Caco-2 (cell line): ENCODE data around the gene CA12. TPM values are rescaled to one million over a fixed set of nuclear protein-coding genes. Genes with fewer than 3 reads are reported as not detected.
A peak's percentile ranks its signal among the peaks of the same experiment; 100 is the strongest.

ENCODE experiments used
- BruUV-seq: library from RNA; stranded (reverse); fragments of 400-500 nt; replicated peaks from 2 replicates; lab custom pipeline; 2021; lab: Mats Ljungman, UMichigan
- CTCF ChIA-PET: fragments of 300-600 bp; sonication (Branson Sonifier 250); formaldehyde crosslinking; loops from one replicate; lab custom pipeline; 2022; ENCODE audit warnings: antibody characterized with exemption; lab: Charles Lee
- POLR2A ChIA-PET: fragments of 300-600 bp; sonication (Branson Sonifier 250); formaldehyde crosslinking; loops from one replicate; lab custom pipeline; 2022; ENCODE audit warnings: antibody characterized with exemption; lab: Charles Lee
- DNase-seq, 2 experiments: peaks; one replicate each; pipeline versions ENCODE4 v3.0.0 to v3.0.0-alpha.2; 2020 to 2022
- H3K27me3 ChIP-seq: replicated peaks from 2 replicates; pipeline ENCODE4 v1.6.0; 2011; ENCODE audit warnings: low read length; ENCODE audit not compliant: control insufficient read depth, insufficient read depth
- H3K36me3 ChIP-seq: 2 replicates; pipeline ENCODE4 v1.5.1; 2011; ENCODE audit warnings: low read length; ENCODE audit not compliant: control insufficient read depth, insufficient read depth
- H3K4me1 ChIP-seq: fragments of 250-450 bp; sonication (Bioruptor Pico); 2 replicates; pipeline ENCODE4 v1.5.1; 2020; ENCODE audit warnings: mild to moderate bottlenecking
- H3K4me3 ChIP-seq: 2 replicates; pipeline ENCODE4 v1.5.1; 2011; ENCODE audit warnings: low read depth, mild to moderate bottlenecking, control low read depth, low read length
- H3K9me3 ChIP-seq: fragments of 250-450 bp; sonication (Bioruptor Pico); 2 replicates; pipeline ENCODE4 v1.5.1; 2020; ENCODE audit warnings: mild to moderate bottlenecking, moderate library complexity
- H3K27ac Mint-ChIP-seq: one replicate; pipeline ENCODE4 v1.8.0; 2022; ENCODE audit warnings: mixed read lengths; ENCODE audit not compliant: unreplicated experiment
- H3K27me3 Mint-ChIP-seq: one replicate; pipeline ENCODE4 v1.8.0; 2022; ENCODE audit warnings: mixed read lengths; ENCODE audit not compliant: insufficient read depth, unreplicated experiment
- H3K36me3 Mint-ChIP-seq: one replicate; pipeline ENCODE4 v1.8.0; 2022; ENCODE audit warnings: mild to moderate bottlenecking, mixed read lengths; ENCODE audit not compliant: insufficient read depth, unreplicated experiment
- H3K4me1 Mint-ChIP-seq: one replicate; pipeline ENCODE4 v1.8.0; 2022; ENCODE audit warnings: low read depth, mixed read lengths; ENCODE audit not compliant: unreplicated experiment
- H3K4me3 Mint-ChIP-seq: one replicate; pipeline ENCODE4 v1.8.0; 2022; ENCODE audit warnings: mild to moderate bottlenecking, moderate library complexity, mixed read lengths; ENCODE audit not compliant: unreplicated experiment
- H3K9me3 Mint-ChIP-seq: one replicate; pipeline ENCODE4 v1.8.0; 2022; ENCODE audit warnings: mixed read lengths; ENCODE audit not compliant: unreplicated experiment
- CTCF ChIP-seq, 2 experiments: fragments of 200-600 bp in 1 of 2; IDR thresholded peaks; 1 replicate in 1 of 2; 2 replicates in 1 of 2; pipeline versions ENCODE4 v1.5.1 to v1.8.0; 2011 to 2022; ENCODE audit warnings: antibody characterized with exemption in 1 of 2, control low read depth in 1 of 2, inconsistent platforms in 1 of 2, low read depth in 1 of 2, low read length in 1 of 2, mild to moderate bottlenecking in 1 of 2, moderate library complexity in 1 of 2; ENCODE audit not compliant: insufficient read depth in 1 of 2, severe bottlenecking in 1 of 2, unreplicated experiment in 1 of 2
- intact Hi-C: fragments of 100-400 bp; cut with micrococcal nuclease; formaldehyde crosslinking; loops from one replicate; pipeline ENCODE4 v1.10.0; 2022; ENCODE audit not compliant: unreplicated experiment
- total RNA-seq: library from RNA; stranded (reverse); gene quantifications from 2 replicates; pipeline ENCODE4 v1.2.3, GENCODE V29; 2022

Gene CA12
- total RNA-seq, 1 experiment from 2014 or later, result 1.0 TPM

GRCh38 chr15:63284335-63284734, 97.3 kb downstream of the CA12 start:
- no peaks in the 10 kb centered on the region for H3K9me3 Mint-ChIP-seq
- no peaks in the 10 kb centered on the region for H3K4me1 ChIP-seq
- intact Hi-C loops, result no loop called here
- H3K27me3 ChIP-seq, result no peaks in the 10 kb centered on the region
- no peak overlapping the region for H3K27ac Mint-ChIP-seq
- H3K27me3 Mint-ChIP-seq, result no peaks in the 10 kb centered on the region
- no peak overlapping the region for H3K4me3 Mint-ChIP-seq
- no peak for DNase-seq
- ChIA-PET POLR2A (no interaction called here), CTCF (no interaction called here)
- BruUV-seq, result no TSS peak
- no peak overlapping the region for H3K4me3 ChIP-seq
- H3K4me1 Mint-ChIP-seq, result peaks cover 12% of the 10 kb centered on the region
- no peak for TF ChIP-seq CTCF (IDR thresholded peaks at IDR 0.05; ENCODE audit: insufficient read depth in 1 of 2, low read depth in 1 of 2, low read length in 1 of 2, severe bottlenecking in 1 of 2, unreplicated experiment in 1 of 2)
- H3K36me3 ChIP-seq, result no peaks in the 10 kb centered on the region
- no peaks in the 10 kb centered on the region for H3K36me3 Mint-ChIP-seq
- no peaks in the 10 kb centered on the region for H3K9me3 ChIP-seq

- DNase-seq, result no peak
- H3K36me3 Mint-ChIP-seq, result no peaks in the 10 kb centered on the region
- no peak overlapping the region for H3K27ac Mint-ChIP-seq
- Histone ChIP-seq H3K4me1 (no peaks in the 10 kb centered on the region), H3K4me3 (no peak overlapping the region), H3K36me3 (no peaks in the 10 kb centered on the region), H3K27me3 (no peaks in the 10 kb centered on the region), H3K9me3 (no peaks in the 10 kb centered on the region)
- TF ChIP-seq CTCF (IDR thresholded peaks at IDR 0.05; ENCODE audit: insufficient read depth in 1 of 2, low read depth in 1 of 2, low read length in 1 of 2, severe bottlenecking in 1 of 2, unreplicated experiment in 1 of 2), result no peak
- intact Hi-C loops, result no loop called here
- ChIA-PET CTCF (no interaction called here), POLR2A (no interaction called here)
- no peaks in the 10 kb centered on the region for H3K9me3 Mint-ChIP-seq
- H3K4me1 Mint-ChIP-seq, result peaks cover 12% of the 10 kb centered on the region
- no peak overlapping the region for H3K4me3 Mint-ChIP-seq
- no peaks in the 10 kb centered on the region for H3K27me3 Mint-ChIP-seq
- no TSS peak for BruUV-seq
Observed at GRCh38 chr15:63283126-63283525, 98.5 kb downstream of the CA12 start.

GRCh38 chr15:63277893-63278456, 103.7 kb downstream of the CA12 start:
- Mint-ChIP-seq H3K9me3 (no peaks in the 10 kb centered on the region), H3K27ac (peak overlapping the region; percentile 42), H3K27me3 (no peaks in the 10 kb centered on the region), H3K36me3 (peaks cover 6% of the 10 kb centered on the region), H3K4me1 (peaks cover 19% of the 10 kb centered on the region), H3K4me3 (peak overlapping the region; percentile 81)
- POLR2A ChIA-PET, result interaction anchor here (0.6 to 1.0 kb wide), 3 partner anchors 40 to 110 kb away, joined by 3 to 5 read pairs (median 3); no protein-coding TSS in a partner anchor
- peak; percentile 33 to 43 for DNase-seq
- TSS peak; percentile 51 for BruUV-seq
- H3K9me3 ChIP-seq, result 0 out of 2 replicates have a peak, but pooled peaks cover 3% of the 10 kb centered on the region
- TF ChIP-seq CTCF (IDR thresholded peaks at IDR 0.05; ENCODE audit: insufficient read depth in 1 of 2, low read depth in 1 of 2, low read length in 1 of 2, severe bottlenecking in 1 of 2, unreplicated experiment in 1 of 2), result no peak
- intact Hi-C loops, result loop anchor here (1.0 to 2.0 kb wide), 2 partner anchors 89 to 119 kb away; partner anchors contain the start of gene RAB8B
- H3K36me3 ChIP-seq, result no peaks in the 10 kb centered on the region
- no peaks in the 10 kb centered on the region for H3K27me3 ChIP-seq
- peak overlapping the region; percentile 76 for H3K4me3 ChIP-seq
- no peaks in the 10 kb centered on the region for H3K4me1 ChIP-seq
- CTCF ChIA-PET, result interaction anchor here (0.6 kb wide), 1 partner anchor 188 kb away, joined by 3 read pairs; no protein-coding TSS in a partner anchor
